RWPE2 (cell line): Measurements from ENCODE around the gene JAK1.

ENCODE experiments used
- ATAC-seq: fragments of 200-7000 bp; cut with Tn5 transposase; 3 replicates; pipeline ENCODE4 v1.9.1; 2021; ENCODE audit warnings: low read depth
- DNase-seq: peaks from one replicate; pipeline ENCODE4 v3.0.0-alpha.2; 2020; ENCODE audit warnings: low spot score
- H3K27ac ChIP-seq: fragments of 450-650 bp; 2 replicates; pipeline ENCODE4 v1.5.1; 2017; ENCODE audit warnings: mild to moderate bottlenecking; ENCODE audit not compliant: poor library complexity, severe bottlenecking
- H3K27me3 ChIP-seq: fragments of 250-450 bp; sonication (Bioruptor Pico); 2 replicates; pipeline ENCODE4 v1.5.1; 2021; ENCODE audit warnings: mild to moderate bottlenecking, moderate library complexity; ENCODE audit not compliant: insufficient read depth, poor library complexity, severe bottlenecking
- H3K36me3 ChIP-seq: fragments of 250-450 bp; sonication (Bioruptor Pico); 2 replicates; pipeline ENCODE4 v1.5.1; 2020; ENCODE audit warnings: low read depth, mild to moderate bottlenecking, moderate library complexity
- H3K4me1 ChIP-seq: fragments of 250-450 bp; sonication (Bioruptor Pico); 2 replicates; pipeline ENCODE4 v1.5.1; 2021; ENCODE audit warnings: mild to moderate bottlenecking, moderate library complexity; ENCODE audit not compliant: insufficient read depth, poor library complexity, severe bottlenecking
- H3K4me3 ChIP-seq: fragments of 250-450 bp; sonication (Bioruptor Pico); 2 replicates; pipeline ENCODE4 v1.5.1; 2021; ENCODE audit warnings: mild to moderate bottlenecking, moderate library complexity; ENCODE audit not compliant: severe bottlenecking
- H3K9me3 ChIP-seq: fragments of 250-450 bp; sonication (Bioruptor Pico); 2 replicates; pipeline ENCODE4 v1.5.1; 2021; ENCODE audit warnings: mild to moderate bottlenecking, moderate library complexity; ENCODE audit not compliant: severe bottlenecking
- TF ChIP-seq, protein P1 (sequence below): fragments of 450-650 bp; IDR thresholded peaks from one replicate; pipeline ENCODE4 v1.5.1; 2017; ENCODE audit warnings: mild to moderate bottlenecking, moderate library complexity; ENCODE audit not compliant: poor library complexity, severe bottlenecking

JAK1 gene

DNA sequence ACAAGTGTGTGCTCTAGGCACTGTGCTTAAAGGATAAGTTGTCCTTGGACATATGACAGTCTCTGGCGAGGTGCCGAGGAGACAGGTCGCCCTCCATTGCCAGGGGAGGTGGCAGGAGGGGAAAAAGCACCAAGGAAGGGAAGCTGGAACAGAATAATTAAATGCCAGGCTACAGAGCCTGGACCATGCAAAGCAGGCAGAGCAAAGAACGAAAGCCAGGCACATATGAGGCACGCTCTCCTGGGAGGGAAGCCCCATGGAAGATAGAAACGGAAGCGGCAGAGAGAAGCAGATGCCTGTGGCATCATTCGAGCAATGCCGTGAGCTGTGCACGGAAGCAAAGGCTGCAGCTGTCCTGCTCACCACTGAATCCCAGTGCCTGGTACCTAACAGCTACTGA is 91.2 kb downstream of the JAK1 start:
- Histone ChIP-seq H3K27ac (no peak overlapping the region), H3K36me3 (peaks cover 18% of the 10 kb centered on the region; the same call in 1 of the 2 replicates), H3K9me3 (no peaks in the 10 kb centered on the region), H3K4me3 (no peak overlapping the region), H3K4me1 (no peaks in the 10 kb centered on the region), H3K27me3 (no peaks in the 10 kb centered on the region)
- no peak for ATAC-seq
- no peak for DNase-seq
- TF ChIP-seq, protein P1, sequence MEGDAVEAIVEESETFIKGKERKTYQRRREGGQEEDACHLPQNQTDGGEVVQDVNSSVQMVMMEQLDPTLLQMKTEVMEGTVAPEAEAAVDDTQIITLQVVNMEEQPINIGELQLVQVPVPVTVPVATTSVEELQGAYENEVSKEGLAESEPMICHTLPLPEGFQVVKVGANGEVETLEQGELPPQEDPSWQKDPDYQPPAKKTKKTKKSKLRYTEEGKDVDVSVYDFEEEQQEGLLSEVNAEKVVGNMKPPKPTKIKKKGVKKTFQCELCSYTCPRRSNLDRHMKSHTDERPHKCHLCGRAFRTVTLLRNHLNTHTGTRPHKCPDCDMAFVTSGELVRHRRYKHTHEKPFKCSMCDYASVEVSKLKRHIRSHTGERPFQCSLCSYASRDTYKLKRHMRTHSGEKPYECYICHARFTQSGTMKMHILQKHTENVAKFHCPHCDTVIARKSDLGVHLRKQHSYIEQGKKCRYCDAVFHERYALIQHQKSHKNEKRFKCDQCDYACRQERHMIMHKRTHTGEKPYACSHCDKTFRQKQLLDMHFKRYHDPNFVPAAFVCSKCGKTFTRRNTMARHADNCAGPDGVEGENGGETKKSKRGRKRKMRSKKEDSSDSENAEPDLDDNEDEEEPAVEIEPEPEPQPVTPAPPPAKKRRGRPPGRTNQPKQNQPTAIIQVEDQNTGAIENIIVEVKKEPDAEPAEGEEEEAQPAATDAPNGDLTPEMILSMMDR = no peak

DNA sequence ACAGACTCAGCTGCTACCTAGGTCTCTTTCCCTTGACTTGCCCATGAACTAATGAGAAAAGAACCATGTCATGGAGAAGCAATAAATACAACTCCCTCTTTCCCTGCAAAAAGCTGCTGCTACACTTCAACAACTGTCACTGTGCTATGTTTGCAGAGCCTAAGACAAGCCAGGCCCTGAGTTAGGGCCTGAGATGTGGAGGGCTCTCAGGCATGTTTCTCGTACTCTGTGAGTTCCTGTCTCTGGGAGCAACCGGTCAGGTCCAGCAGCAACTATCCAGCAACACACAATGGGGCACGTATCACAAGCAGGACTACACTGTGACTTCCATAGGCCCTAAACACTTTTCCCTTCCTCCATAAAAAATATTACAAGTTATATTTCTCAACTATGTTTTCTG is 91.7 kb downstream of the JAK1 start:
- no peaks in the 10 kb centered on the region for H3K4me1 ChIP-seq
- ATAC-seq = no peak
- no peak overlapping the region for H3K27ac ChIP-seq
- no peaks in the 10 kb centered on the region for H3K27me3 ChIP-seq
- no peak overlapping the region for H3K4me3 ChIP-seq
- TF ChIP-seq, protein P1 = no peak
- H3K36me3 ChIP-seq = peaks cover 18% of the 10 kb centered on the region; the same call in 1 of the 2 replicates
- no peak for DNase-seq
- H3K9me3 ChIP-seq = no peaks in the 10 kb centered on the region

DNA sequence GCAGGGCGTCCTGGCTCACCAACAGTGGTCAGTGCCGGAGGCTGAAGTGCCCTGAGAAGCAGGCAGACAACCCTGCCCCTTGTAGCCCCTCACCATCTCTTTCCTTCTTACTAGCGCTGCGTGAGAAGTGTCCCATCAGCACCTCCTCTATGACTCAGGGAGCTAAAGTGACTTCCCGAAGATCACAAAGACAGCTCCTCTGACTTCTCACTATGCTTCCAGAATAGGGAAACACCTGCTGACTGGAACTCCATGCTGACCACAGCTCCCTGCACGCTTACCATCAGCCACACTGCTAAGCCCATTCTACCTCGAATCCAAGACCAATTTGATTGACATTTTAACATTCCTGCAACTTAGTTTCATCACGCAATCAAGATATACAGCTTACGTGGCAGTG is 92.8 kb downstream of the JAK1 start:
- Histone ChIP-seq H3K36me3 (peaks cover 15% of the 10 kb centered on the region; the same call in 1 of the 2 replicates), H3K27ac (no peak overlapping the region), H3K9me3 (no peaks in the 10 kb centered on the region), H3K4me1 (no peaks in the 10 kb centered on the region), H3K4me3 (no peak overlapping the region), H3K27me3 (no peaks in the 10 kb centered on the region)
- TF ChIP-seq, protein P1 = no peak
- ATAC-seq (no peak), DNase-seq (no peak)

DNA sequence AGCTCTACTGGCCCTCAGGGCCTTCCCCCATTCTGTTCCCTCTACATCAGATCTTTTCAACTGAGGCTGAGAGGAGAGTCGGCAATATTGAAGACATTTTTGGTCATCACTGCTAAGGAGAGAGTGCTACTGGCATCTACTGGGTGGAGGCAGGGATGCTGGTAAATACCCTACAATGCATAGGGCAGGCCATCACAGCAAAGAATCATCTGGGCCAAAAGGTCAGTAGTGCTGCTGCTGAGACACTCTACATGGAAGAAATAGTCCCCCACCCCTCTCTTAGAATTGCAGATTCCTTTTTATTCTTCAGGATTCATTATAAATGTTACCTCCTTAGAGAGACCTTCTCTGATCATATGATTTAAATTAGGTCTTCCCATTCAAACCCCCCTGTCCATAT is 94.3 kb downstream of the JAK1 start:
- Histone ChIP-seq H3K4me1 (no peaks in the 10 kb centered on the region), H3K4me3 (no peak overlapping the region), H3K9me3 (no peaks in the 10 kb centered on the region), H3K27ac (no peak overlapping the region), H3K36me3 (peaks cover 14% of the 10 kb centered on the region; the same call in 1 of the 2 replicates), H3K27me3 (no peaks in the 10 kb centered on the region)
- DNase-seq (no peak), ATAC-seq (no peak)
- TF ChIP-seq, protein P1 = no peak

DNA sequence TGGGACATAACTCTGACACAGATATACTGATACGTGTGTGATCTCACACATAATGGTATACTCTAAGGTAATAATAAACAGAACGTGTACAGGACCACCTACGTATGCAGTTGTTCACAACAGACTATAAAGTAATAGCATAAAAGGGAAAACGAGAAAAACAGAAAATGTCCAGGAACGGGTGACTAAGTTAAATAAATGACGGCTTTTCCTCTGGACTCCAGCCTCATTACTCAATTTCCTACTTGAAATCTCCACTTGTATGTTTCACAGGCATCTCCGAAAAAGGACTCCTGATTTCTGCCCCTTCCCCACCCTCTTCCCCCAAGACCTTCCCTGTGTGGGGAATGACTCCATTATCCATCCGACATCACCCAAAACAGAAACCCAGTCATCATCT is 95.1 kb downstream of the JAK1 start:
- H3K4me3 ChIP-seq = no peak overlapping the region
- TF ChIP-seq, protein P1 = no peak
- no peak overlapping the region for H3K27ac ChIP-seq
- H3K4me1 ChIP-seq = no peaks in the 10 kb centered on the region
- H3K36me3 ChIP-seq = peaks cover 17% of the 10 kb centered on the region
- no peak for DNase-seq
- no peak for ATAC-seq
- H3K27me3 ChIP-seq = no peaks in the 10 kb centered on the region
- no peaks in the 10 kb centered on the region for H3K9me3 ChIP-seq
